Sigmoid colon (tissue), 7 donors: Measurements from ENCODE around the gene TLR4. TPM values are rescaled to one million over a fixed set of nuclear protein-coding genes. Genes with fewer than 3 reads are reported as not detected.

ENCODE experiments used
- DNase-seq: peaks from one replicate; pipeline ENCODE4 v3.0.0-alpha.2; 2019
- H3K27ac ChIP-seq, 4 donors: fragments of 200-600 bp; sonication (generic); one replicate each; pipeline ENCODE4 v1.5.1; 2016 to 2019; ENCODE audit warnings: mild to moderate bottlenecking in 1 of 4
- H3K27me3 ChIP-seq, 3 donors: fragments of 200-600 bp; sonication (generic); one replicate each; pipeline ENCODE4 v1.5.1; 2019; ENCODE audit warnings: mild to moderate bottlenecking in 1 of 3
- H3K36me3 ChIP-seq, 4 donors: fragments of 200-600 bp; sonication (generic); one replicate each; pipeline ENCODE4 v1.5.1; 2016 to 2019
- H3K4me1 ChIP-seq, 4 donors: fragments of 200-600 bp; sonication (generic); one replicate each; pipeline ENCODE4 v1.5.1; 2017 to 2019
- H3K4me3 ChIP-seq, 4 donors: fragments of 200-600 bp; sonication (generic); one replicate each; pipeline ENCODE4 v1.5.1; 2017 to 2019; ENCODE audit warnings: mild to moderate bottlenecking in 2 of 4, moderate library complexity in 1 of 4
- H3K9me3 ChIP-seq, 4 donors: fragments of 200-600 bp in 3 of 4; sonication (generic) in 3 of 4; one replicate each; pipeline versions ENCODE4 v1.5.1 to v1.6.1; 2013 to 2019
- EP300 ChIP-seq, 4 donors: sonication (generic); formaldehyde crosslinking; IDR thresholded peaks; one replicate each; pipeline ENCODE4 v1.6.1; 2017; ENCODE audit warnings: antibody characterized with exemption in 4 of 4
- POLR2A ChIP-seq, 2 donors: fragments of 450-650 bp; IDR thresholded peaks; one replicate each; pipeline ENCODE4 v1.6.1; 2016; ENCODE audit warnings: antibody characterized with exemption in 2 of 2, mild to moderate bottlenecking in 2 of 2, moderate library complexity in 2 of 2
- POLR2AphosphoS5 ChIP-seq, 4 donors: sonication (generic); formaldehyde crosslinking; IDR thresholded peaks; one replicate each; pipeline ENCODE4 v1.6.1; 2017; ENCODE audit warnings: antibody characterized with exemption in 4 of 4
- WGBS, 2 donors: extraction: QIAGEN DNeasy Blood & Tissue Kit; methylation state at CpG; one replicate each; pipeline ENCODE4 v1.1.7; 2013; 5-methylcytosine and 5-hydroxymethylcytosine counted together
- intact Hi-C: fragments of 100-400 bp; cut with DNase I; formaldehyde crosslinking; loops from one replicate; pipeline ENCODE4 v1.15.1; 2023
- polyA plus RNA-seq, 3 donors: library from polyadenylated mRNA; stranded (reverse); fragments of 200-250 nt; gene quantifications; one replicate each; pipeline ENCODE4 v1.2.3, GENCODE V29; 2013
- total RNA-seq, 4 donors: library from RNA; depleted of rRNA; stranded (reverse); fragments of >200 nt; gene quantifications; one replicate each; pipeline ENCODE4 v1.1.0, GENCODE V29; 2016
- TF ChIP-seq, protein P1 (sequence below), 4 experiments: fragments of 450-650 bp in 3 of 4; fragments of 200-600 bp in 1 of 4; IDR thresholded peaks; one replicate each; pipeline ENCODE4 v1.5.1; 2016 to 2019; ENCODE audit warnings: antibody characterized with exemption in 4 of 4, mild to moderate bottlenecking in 3 of 4, moderate library complexity in 2 of 4
- donor health status: healthy with polysubstance abuse.
- donor health status: Bipolar disorder and iron deficiency.
- donor health status: healthy.

Gene TLR4
- total and polyA plus RNA-seq, 7 donors: 4.0 to 24.6 (median 10.5) TPM

DNA sequence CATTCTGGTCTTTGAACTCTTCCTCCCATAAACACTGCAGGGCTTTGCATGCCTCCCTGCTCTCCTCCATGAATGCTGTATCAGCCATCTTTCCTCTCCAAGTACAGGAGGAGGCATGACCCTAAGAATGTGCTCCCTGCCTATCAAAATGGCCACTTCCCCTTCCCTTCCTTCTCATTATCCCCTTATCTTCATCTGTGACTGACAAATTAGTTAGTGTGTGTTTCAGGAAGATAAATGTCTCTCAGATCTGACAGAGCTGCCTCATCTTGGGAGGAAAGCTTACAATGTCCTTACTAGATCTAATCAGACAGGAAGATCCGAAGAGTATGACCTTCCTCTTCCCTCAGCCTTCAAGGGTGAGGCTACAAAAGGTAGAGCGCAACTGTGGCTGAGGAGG, 46.2 kb downstream of the TLR4 start:
- intact Hi-C loops: no loop called here
- no peaks in the 10 kb centered on the region for H3K9me3 ChIP-seq
- H3K27ac ChIP-seq: no peak overlapping the region
- H3K4me1 ChIP-seq: no peaks in the 10 kb centered on the region
- H3K27me3 ChIP-seq: peaks cover 0 to 8% (median 5%) of the 10 kb centered on the region in 3 donors
- H3K4me3 ChIP-seq: no peak overlapping the region
- WGBS, 2 donors: 64 to 76% methylated on average over 2 of the region's 2 CpGs
- TF ChIP-seq POLR2AphosphoS5 (IDR thresholded peaks at IDR 0.05): no peak
- no peak for TF ChIP-seq EP300 (IDR thresholded peaks at IDR 0.05)
- no peak for DNase-seq
- no peaks in the 10 kb centered on the region for H3K36me3 ChIP-seq

- Histone ChIP-seq H3K9me3 (no peaks in the 10 kb centered on the region), H3K27me3 (no peaks in the 10 kb centered on the region), H3K4me1 (no peaks in the 10 kb centered on the region), H3K36me3 (no peaks in the 10 kb centered on the region), H3K4me3 (no peak overlapping the region), H3K27ac (no peak overlapping the region)
- TF ChIP-seq POLR2A (IDR thresholded peaks at IDR 0.05) (no peak), EP300 (IDR thresholded peaks at IDR 0.05) (no peak), POLR2AphosphoS5 (IDR thresholded peaks at IDR 0.05) (no peak)
- TF ChIP-seq, protein P1, sequence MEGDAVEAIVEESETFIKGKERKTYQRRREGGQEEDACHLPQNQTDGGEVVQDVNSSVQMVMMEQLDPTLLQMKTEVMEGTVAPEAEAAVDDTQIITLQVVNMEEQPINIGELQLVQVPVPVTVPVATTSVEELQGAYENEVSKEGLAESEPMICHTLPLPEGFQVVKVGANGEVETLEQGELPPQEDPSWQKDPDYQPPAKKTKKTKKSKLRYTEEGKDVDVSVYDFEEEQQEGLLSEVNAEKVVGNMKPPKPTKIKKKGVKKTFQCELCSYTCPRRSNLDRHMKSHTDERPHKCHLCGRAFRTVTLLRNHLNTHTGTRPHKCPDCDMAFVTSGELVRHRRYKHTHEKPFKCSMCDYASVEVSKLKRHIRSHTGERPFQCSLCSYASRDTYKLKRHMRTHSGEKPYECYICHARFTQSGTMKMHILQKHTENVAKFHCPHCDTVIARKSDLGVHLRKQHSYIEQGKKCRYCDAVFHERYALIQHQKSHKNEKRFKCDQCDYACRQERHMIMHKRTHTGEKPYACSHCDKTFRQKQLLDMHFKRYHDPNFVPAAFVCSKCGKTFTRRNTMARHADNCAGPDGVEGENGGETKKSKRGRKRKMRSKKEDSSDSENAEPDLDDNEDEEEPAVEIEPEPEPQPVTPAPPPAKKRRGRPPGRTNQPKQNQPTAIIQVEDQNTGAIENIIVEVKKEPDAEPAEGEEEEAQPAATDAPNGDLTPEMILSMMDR (IDR thresholded peaks at IDR 0.05): no peak
- 92 to 96% methylated on average over 2 of the region's 2 CpGs for WGBS, 2 donors
- intact Hi-C loops: no loop called here
- no peak for DNase-seq
Measured at GRCh38 chr9:117752894-117753293, 48.7 kb downstream of the TLR4 start.

- no peak for DNase-seq
- H3K36me3 ChIP-seq: no peaks in the 10 kb centered on the region
- WGBS, 2 donors: 77 to 79% methylated on average over 5 of the region's 5 CpGs
- no peak overlapping the region for H3K27ac ChIP-seq
- H3K4me3 ChIP-seq: no peak overlapping the region
- H3K27me3 ChIP-seq: peaks cover 0 to 3% (median 0%) of the 10 kb centered on the region in 3 donors
- no peaks in the 10 kb centered on the region for H3K4me1 ChIP-seq
- no peak for TF ChIP-seq POLR2AphosphoS5 (IDR thresholded peaks at IDR 0.05)
- TF ChIP-seq EP300 (IDR thresholded peaks at IDR 0.05): no peak
- no peak for TF ChIP-seq POLR2A (IDR thresholded peaks at IDR 0.05)
- TF ChIP-seq, protein P1 (IDR thresholded peaks at IDR 0.05): no peak
- H3K9me3 ChIP-seq: no peaks in the 10 kb centered on the region
- intact Hi-C loops: no loop called here
Measured at GRCh38 chr9:117757561-117758190, 53.5 kb downstream of the TLR4 start.

GRCh38 chr9:117763314-117763713, 59.1 kb downstream of the TLR4 start:
- H3K4me3 ChIP-seq: no peak overlapping the region
- 73 to 83% methylated on average over 4 of the region's 4 CpGs for WGBS, 2 donors
- intact Hi-C loops: no loop called here
- H3K36me3 ChIP-seq: no peaks in the 10 kb centered on the region
- no peak for DNase-seq
- no peak overlapping the region for H3K27ac ChIP-seq
- TF ChIP-seq POLR2AphosphoS5 (IDR thresholded peaks at IDR 0.05) (no peak), POLR2A (IDR thresholded peaks at IDR 0.05) (no peak), EP300 (IDR thresholded peaks at IDR 0.05) (no peak)
- TF ChIP-seq, protein P1 (IDR thresholded peaks at IDR 0.05): no peak
- H3K9me3 ChIP-seq: no peaks in the 10 kb centered on the region
- no peaks in the 10 kb centered on the region for H3K4me1 ChIP-seq
- peaks cover 0 to 3% (median 0%) of the 10 kb centered on the region in 3 donors for H3K27me3 ChIP-seq

- 68 to 89% methylated on average over 4 of the region's 4 CpGs for WGBS, 2 donors
Measured at GRCh38 chr9:117768750-117769395, 64.7 kb downstream of the TLR4 start.

More at GRCh38 chr9:117768750-117769395, 64.7 kb downstream of the TLR4 start:
- H3K36me3 ChIP-seq: no peaks in the 10 kb centered on the region
- no peaks in the 10 kb centered on the region for H3K4me1 ChIP-seq
- no peak for DNase-seq
- H3K4me3 ChIP-seq: no peak overlapping the region
- H3K27me3 ChIP-seq: peaks cover 0 to 5% (median 0%) of the 10 kb centered on the region in 3 donors
- TF ChIP-seq, protein P1 (IDR thresholded peaks at IDR 0.05): no peak
- TF ChIP-seq POLR2AphosphoS5 (IDR thresholded peaks at IDR 0.05) (no peak), POLR2A (IDR thresholded peaks at IDR 0.05) (no peak), EP300 (IDR thresholded peaks at IDR 0.05) (no peak)
- intact Hi-C loops: no loop called here
- H3K9me3 ChIP-seq: no peaks in the 10 kb centered on the region
- H3K27ac ChIP-seq: no peak overlapping the region
